Chondrocyte (in vitro differentiated cells): ENCODE data around the gene GALNT17. TPM values are rescaled to one million over a fixed set of nuclear protein-coding genes. Genes with fewer than 3 reads are reported as not detected.

Experiments used
- DNase-seq: peaks from one replicate; pipeline ENCODE4 v3.0.0; 2021; ENCODE audit warnings: mixed read lengths, low spot score
- H3K27ac Mint-ChIP-seq: one replicate; pipeline ENCODE4 v1.8.0; 2021; ENCODE audit warnings: mild to moderate bottlenecking, moderate library complexity, mixed read lengths; ENCODE audit not compliant: unreplicated experiment
- H3K27me3 Mint-ChIP-seq: 2 replicates; pipeline ENCODE4 v1.8.0; 2021; ENCODE audit warnings: low read depth, mixed read lengths
- H3K36me3 Mint-ChIP-seq: 2 replicates; pipeline ENCODE4 v1.8.0; 2021; ENCODE audit warnings: low read depth, mixed read lengths
- H3K4me1 Mint-ChIP-seq: 2 replicates; pipeline ENCODE4 v1.8.0; 2021; ENCODE audit warnings: low read depth, mild to moderate bottlenecking, mixed read lengths
- H3K4me3 Mint-ChIP-seq: one replicate; pipeline ENCODE4 v1.8.0; 2021; ENCODE audit warnings: mild to moderate bottlenecking, moderate library complexity, mixed read lengths; ENCODE audit not compliant: unreplicated experiment
- H3K9me3 Mint-ChIP-seq: 2 replicates; pipeline ENCODE4 v1.8.0; 2021; ENCODE audit warnings: low read depth, mixed read lengths
- total RNA-seq: library from RNA; stranded (reverse); gene quantifications from 3 replicates; pipeline ENCODE4 v1.2.1, GENCODE V29; 2021
- TF ChIP-seq, protein P1 (sequence below): fragments of 200-600 bp; sonication (generic); IDR thresholded peaks from 2 replicates; pipeline ENCODE4 v1.5.0; 2021; ENCODE audit warnings: antibody characterized with exemption, mild to moderate bottlenecking, moderate library complexity

The GALNT17 gene
- total RNA-seq, 1 donor from 2014 or later = 24.4 TPM

DNA sequence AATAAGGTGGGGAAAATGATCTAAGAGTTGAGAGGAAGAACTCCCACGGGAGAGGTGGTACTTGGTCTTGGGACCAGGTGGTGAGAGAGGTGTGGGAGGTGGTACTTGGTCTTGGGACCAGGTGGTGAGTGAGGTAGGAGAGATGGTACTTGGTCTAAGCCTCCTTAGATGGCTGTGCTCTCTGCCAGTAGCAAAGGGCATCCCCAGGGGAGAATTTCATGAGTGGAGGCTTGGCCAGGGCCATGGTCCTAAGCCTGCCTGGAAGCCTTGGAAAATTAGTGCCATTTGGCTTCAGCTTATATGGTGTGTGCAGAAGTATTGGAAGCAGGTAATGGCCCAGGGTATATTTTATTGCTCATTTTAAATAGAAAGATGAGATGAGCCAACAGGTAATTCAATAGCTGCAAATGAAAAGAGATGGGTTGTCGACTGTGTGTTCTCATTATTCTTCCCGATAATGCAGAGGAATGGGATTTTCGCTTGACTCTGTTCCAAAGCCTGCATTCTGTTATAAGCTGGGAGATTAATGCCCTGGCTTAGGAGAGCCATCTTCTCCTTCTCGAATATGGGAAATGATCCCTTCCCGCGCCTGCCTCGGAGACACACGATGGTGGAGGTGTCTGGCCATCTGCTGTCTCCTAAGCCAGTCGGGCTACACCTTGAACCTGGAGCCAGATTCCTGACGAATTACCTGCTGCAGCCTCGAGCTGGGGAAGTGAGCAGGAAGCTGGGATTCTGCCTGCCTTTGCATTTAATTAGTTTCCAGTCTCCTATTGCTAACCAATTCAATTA, 287.8 kb downstream of the GALNT17 start:
- no peak for DNase-seq
- no peak overlapping the region for H3K4me3 Mint-ChIP-seq
- H3K27ac Mint-ChIP-seq = no peak overlapping the region
- TF ChIP-seq, protein P1, sequence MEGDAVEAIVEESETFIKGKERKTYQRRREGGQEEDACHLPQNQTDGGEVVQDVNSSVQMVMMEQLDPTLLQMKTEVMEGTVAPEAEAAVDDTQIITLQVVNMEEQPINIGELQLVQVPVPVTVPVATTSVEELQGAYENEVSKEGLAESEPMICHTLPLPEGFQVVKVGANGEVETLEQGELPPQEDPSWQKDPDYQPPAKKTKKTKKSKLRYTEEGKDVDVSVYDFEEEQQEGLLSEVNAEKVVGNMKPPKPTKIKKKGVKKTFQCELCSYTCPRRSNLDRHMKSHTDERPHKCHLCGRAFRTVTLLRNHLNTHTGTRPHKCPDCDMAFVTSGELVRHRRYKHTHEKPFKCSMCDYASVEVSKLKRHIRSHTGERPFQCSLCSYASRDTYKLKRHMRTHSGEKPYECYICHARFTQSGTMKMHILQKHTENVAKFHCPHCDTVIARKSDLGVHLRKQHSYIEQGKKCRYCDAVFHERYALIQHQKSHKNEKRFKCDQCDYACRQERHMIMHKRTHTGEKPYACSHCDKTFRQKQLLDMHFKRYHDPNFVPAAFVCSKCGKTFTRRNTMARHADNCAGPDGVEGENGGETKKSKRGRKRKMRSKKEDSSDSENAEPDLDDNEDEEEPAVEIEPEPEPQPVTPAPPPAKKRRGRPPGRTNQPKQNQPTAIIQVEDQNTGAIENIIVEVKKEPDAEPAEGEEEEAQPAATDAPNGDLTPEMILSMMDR = no peak
- H3K27me3 Mint-ChIP-seq = no peaks in the 10 kb centered on the region
- H3K36me3 Mint-ChIP-seq = peaks cover 31% of the 10 kb centered on the region
- no peaks in the 10 kb centered on the region for H3K9me3 Mint-ChIP-seq
- peaks cover 20% of the 10 kb centered on the region for H3K4me1 Mint-ChIP-seq

DNA sequence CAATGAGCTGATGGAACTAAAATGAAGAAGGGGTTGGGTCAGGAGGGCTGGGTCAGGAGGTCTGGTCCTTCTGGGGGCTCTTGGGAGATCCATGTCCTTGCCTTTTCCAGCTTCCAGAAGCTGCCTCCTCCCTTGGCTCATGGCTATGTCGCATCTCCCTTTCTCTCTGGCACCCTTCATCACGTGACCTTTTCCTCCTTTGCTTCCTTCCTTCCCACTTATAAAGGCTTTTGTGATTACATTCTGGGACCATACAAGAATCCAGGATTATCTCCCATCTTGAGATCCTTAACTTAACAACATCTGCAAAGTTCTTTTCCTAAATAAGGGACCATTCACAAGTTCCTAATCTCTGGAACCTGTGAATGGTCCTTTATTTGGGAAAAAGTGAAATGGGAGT, 290.2 kb downstream of the GALNT17 start:
- H3K4me3 Mint-ChIP-seq = no peak overlapping the region
- H3K4me1 Mint-ChIP-seq = peaks cover 29% of the 10 kb centered on the region
- H3K27me3 Mint-ChIP-seq = no peaks in the 10 kb centered on the region
- peaks cover 31% of the 10 kb centered on the region for H3K36me3 Mint-ChIP-seq
- no peak for DNase-seq
- TF ChIP-seq, protein P1 = no peak
- no peak overlapping the region for H3K27ac Mint-ChIP-seq
- H3K9me3 Mint-ChIP-seq = no peaks in the 10 kb centered on the region

DNA sequence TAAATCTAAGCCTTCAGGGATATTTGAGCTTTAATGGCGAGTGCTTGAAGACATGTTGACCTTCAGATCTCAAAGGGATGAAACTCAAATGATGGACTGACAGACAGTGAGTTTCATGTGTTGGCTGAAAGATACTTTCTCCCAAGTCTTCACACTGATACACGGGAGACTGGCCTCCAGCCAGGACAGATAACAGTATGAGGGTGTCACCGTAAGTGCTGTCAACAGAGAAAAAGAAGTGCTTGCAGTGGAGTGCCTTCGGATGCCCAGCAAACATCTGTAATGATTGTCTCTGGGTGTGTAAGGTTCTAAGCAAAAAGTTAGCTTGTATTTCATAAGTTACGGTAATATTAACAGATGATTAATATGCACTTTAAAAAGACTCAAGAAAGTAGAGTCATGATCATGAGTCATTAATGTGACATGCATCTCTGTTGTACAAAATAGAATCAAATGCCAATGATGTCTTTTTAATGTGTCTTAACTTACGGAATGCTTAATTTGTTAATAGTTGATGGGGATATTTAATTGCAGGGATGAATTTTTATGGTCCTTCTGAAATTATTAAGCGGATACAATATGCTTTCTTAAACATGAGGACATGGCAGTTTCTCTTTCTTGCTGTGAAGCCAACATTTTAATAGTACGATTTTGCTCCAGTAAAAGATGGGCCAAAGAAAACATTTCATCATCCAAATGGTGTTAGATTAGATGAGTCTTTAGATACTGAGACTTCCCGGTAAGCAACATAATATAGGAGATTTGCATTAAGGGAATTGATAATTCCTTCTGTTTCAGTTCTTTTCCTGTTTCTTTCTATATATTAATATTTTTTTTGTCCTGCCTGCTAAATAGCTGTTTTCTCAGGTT, 292.5 kb downstream of the GALNT17 start:
- Mint-ChIP-seq H3K9me3 (no peaks in the 10 kb centered on the region), H3K36me3 (peaks cover 18% of the 10 kb centered on the region), H3K27me3 (no peaks in the 10 kb centered on the region), H3K27ac (peak overlapping the region; percentile 79), H3K4me3 (peak overlapping the region; percentile 5), H3K4me1 (peaks cover 31% of the 10 kb centered on the region)
- no peak for DNase-seq
- TF ChIP-seq, protein P1 = no peak

DNA sequence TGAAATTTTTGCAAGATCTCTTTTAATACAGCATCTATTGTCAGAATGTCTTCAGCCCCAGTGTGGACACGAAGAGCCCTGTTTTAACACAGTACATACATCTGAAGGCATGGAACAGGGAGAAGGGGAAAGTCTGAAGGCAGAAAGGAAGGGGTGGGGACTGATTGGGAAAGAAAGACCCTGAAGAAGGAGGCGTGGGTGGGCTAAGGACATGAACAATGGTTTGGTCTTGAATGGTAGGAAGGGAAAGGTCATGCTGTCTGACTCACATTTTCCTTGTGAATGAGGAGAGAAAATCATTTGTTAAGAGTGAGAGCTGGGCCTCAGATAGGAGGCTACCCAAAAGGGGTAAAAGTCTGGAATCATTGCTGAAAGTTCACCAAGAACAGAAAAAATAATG, 297.1 kb downstream of the GALNT17 start:
- Mint-ChIP-seq H3K9me3 (no peaks in the 10 kb centered on the region), H3K27me3 (no peaks in the 10 kb centered on the region), H3K4me1 (peaks cover 18% of the 10 kb centered on the region), H3K27ac (no peak overlapping the region), H3K4me3 (no peak overlapping the region), H3K36me3 (peaks cover 13% of the 10 kb centered on the region)
- TF ChIP-seq, protein P1 = no peak
- no peak for DNase-seq

DNA sequence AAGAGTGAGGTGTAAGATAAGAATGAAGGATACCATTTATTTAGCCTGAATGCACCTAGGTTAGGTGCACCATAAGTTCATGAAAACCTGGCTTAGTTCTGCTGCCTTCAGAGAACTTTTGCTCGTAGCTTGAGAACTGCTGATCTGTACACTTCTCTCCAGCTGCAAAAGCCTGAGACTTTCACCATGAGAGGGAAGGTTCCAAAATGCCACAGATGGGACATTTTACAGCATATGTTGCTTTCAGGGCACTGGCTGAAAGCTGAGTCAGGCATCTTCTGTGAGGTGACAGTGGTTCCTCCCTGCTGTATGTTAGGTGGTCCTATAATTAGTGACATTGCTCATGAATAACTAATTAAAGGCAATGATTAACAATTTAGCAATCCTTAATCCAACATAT, 298.3 kb downstream of the GALNT17 start:
- no peak for DNase-seq
- no peak overlapping the region for H3K4me3 Mint-ChIP-seq
- no peak overlapping the region for H3K27ac Mint-ChIP-seq
- peaks cover 13% of the 10 kb centered on the region for H3K36me3 Mint-ChIP-seq
- no peaks in the 10 kb centered on the region for H3K9me3 Mint-ChIP-seq
- H3K27me3 Mint-ChIP-seq = no peaks in the 10 kb centered on the region
- peaks cover 9% of the 10 kb centered on the region for H3K4me1 Mint-ChIP-seq
- TF ChIP-seq, protein P1 = no peak
